LNCaP clone FGC (cell line): ENCODE measurements around the gene NRXN3.
"Not testable (repeated sequence)": the region's sequence is repeated elsewhere in the genome, so short reads cannot be mapped to it uniquely, and the experiment has no call there.

Experiments
- DNase-seq: peaks from one replicate; pipeline ENCODE4 v3.0.0-alpha.2; 2011; ENCODE audit warnings: low read depth
- H3K4me3 ChIP-seq: 2 replicates; pipeline ENCODE4 v1.5.1; 2011; ENCODE audit warnings: mild to moderate bottlenecking, low read depth, low read length, control low read depth
- CTCF ChIP-seq: IDR thresholded peaks from 2 replicates; pipeline ENCODE4 v1.5.1; 2012; ENCODE audit warnings: mild to moderate bottlenecking; ENCODE audit not compliant: control insufficient read depth, insufficient read depth; ENCODE audit errors: extremely low read depth

Gene NRXN3

GRCh38 chr14:78524766-78525165, 354.6 kb downstream of the NRXN3 start:
- H3K4me3 ChIP-seq = no peak overlapping the region
- no peak for DNase-seq
- no peak for TF ChIP-seq CTCF

GRCh38 chr14:78530078-78530477, 359.9 kb downstream of the NRXN3 start:
- TF ChIP-seq CTCF = no peak
- H3K4me3 ChIP-seq = no peak overlapping the region
- DNase-seq = peak; percentile 6

DNA sequence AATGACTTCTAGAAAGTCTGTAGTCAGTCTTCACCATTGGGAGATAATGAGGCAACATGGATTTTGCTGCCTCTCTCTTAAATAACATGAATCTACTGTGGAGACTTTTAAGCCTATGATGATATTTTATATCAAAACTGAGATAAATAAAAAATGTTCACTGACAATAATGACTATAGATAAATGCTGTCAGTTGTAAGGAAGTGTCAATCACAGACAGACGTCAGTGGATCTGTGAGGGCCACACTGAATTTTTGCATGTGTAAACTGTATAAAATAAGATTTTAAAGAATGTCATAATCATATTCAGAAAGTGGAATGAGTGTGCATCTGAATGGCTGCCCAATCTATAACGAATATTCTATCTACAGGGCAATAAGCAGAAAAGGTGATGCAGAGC, 364.0 kb downstream of the NRXN3 start:
- DNase-seq = no peak
- no peak for TF ChIP-seq CTCF
- no peak overlapping the region for H3K4me3 ChIP-seq

DNA sequence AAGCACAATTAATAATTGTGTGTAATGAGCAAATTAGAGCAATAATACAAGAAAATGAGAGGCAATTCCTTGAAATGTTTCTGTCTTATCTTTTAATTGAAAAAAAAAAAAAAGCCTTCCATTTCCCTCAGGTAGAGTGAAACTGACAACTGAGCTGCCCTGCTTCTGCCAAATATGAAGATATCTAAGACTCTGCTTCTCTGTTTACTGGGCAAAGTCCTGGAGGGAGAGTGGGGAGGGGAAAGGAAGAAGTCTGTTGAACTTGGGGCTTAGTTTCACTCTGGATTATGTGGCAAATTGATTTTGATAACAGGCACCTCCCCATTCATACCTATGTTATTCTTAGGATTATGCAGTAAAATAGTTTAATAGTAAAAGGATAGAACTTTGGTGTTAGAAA, 364.9 kb downstream of the NRXN3 start:
- H3K4me3 ChIP-seq = no peak overlapping the region
- no peak for TF ChIP-seq CTCF
- no peak for DNase-seq

GRCh38 chr14:78541788-78542187, 371.6 kb downstream of the NRXN3 start:
- H3K4me3 ChIP-seq = not testable (repeated sequence)
- peak; percentile 25 for DNase-seq

GRCh38 chr14:78543433-78543832, 373.3 kb downstream of the NRXN3 start:
- no peak for DNase-seq
- TF ChIP-seq CTCF = no peak
- H3K4me3 ChIP-seq = no peak overlapping the region

- DNase-seq = no peak
- no peak overlapping the region for H3K4me3 ChIP-seq
- no peak for TF ChIP-seq CTCF
Observed at GRCh38 chr14:78561074-78561473, 390.9 kb downstream of the NRXN3 start.
